HEK293 (cell line): ENCODE data around the gene S100A10.
A peak's percentile ranks its signal among the peaks of the same experiment; 100 is the strongest.

ENCODE experiments used
- CTCF ChIA-PET: fragments of 350-600 bp; formaldehyde crosslinking; extraction: SDS; loops from one replicate; lab custom pipeline; 2021; ENCODE audit warnings: antibody characterized with exemption; lab: Yijun Ruan, JAX
- POLR2A ChIA-PET: fragments of 300-600 bp; formaldehyde crosslinking; extraction: SDS; loops from one replicate; lab custom pipeline; 2020; ENCODE audit warnings: antibody characterized with exemption, inconsistent platforms; lab: Yijun Ruan, JAX
- H3K27ac ChIP-seq: fragments of 200-500 bp; sonication (Bioruptor generic); 2 replicates; pipeline ENCODE4 v1.5.1; 2014; ENCODE audit warnings: low read depth, low read length, control low read depth, inconsistent platforms; ENCODE audit errors: extremely low read depth
- H3K36me3 ChIP-seq, 2 experiments: fragments of 200-500 bp in 1 of 2; sonication (Bioruptor generic) in 1 of 2; 1 replicate in 1 of 2; 2 replicates in 1 of 2; pipeline ENCODE4 v1.5.1; 2014 to 2017; ENCODE audit warnings: inconsistent platforms in 2 of 2, low read length in 2 of 2; ENCODE audit not compliant: control insufficient read depth in 2 of 2, insufficient read depth in 1 of 2
- H3K4me1 ChIP-seq: fragments of 200-500 bp; sonication (Bioruptor generic); 2 replicates; pipeline ENCODE4 v1.5.1; 2014; ENCODE audit warnings: mild to moderate bottlenecking, low read length, inconsistent platforms; ENCODE audit not compliant: control insufficient read depth, insufficient read depth
- H3K4me3 ChIP-seq: 2 replicates; pipeline ENCODE4 v1.5.1; 2011; ENCODE audit warnings: low read depth, mild to moderate bottlenecking, control low read depth, low read length, moderate library complexity
- H3K9me3 ChIP-seq: fragments of 200-500 bp; sonication (Bioruptor generic); 2 replicates; pipeline ENCODE4 v1.5.1; 2014; ENCODE audit warnings: low read depth, low read length, inconsistent platforms; ENCODE audit not compliant: control insufficient read depth, insufficient read depth
- BCL6B ChIP-seq: fragments of 450-650 bp; formaldehyde crosslinking; IDR thresholded peaks from 2 replicates; pipeline ENCODE4 v1.5.1; 2017; ENCODE audit warnings: missing biosample characterization, missing genetic modification characterization
- GFI1B ChIP-seq: fragments of 450-650 bp; formaldehyde crosslinking; IDR thresholded peaks from 2 replicates; pipeline ENCODE4 v1.5.1; 2016; ENCODE audit warnings: missing biosample characterization, missing genetic modification characterization
- GLIS1 ChIP-seq: fragments of 450-650 bp; formaldehyde crosslinking; IDR thresholded peaks from 2 replicates; pipeline ENCODE4 v1.5.1; 2016; ENCODE audit warnings: missing biosample characterization, missing genetic modification characterization
- KLF1 ChIP-seq: fragments of 450-650 bp; formaldehyde crosslinking; IDR thresholded peaks from 2 replicates; pipeline ENCODE4 v1.5.1; 2016; ENCODE audit warnings: missing biosample characterization, missing genetic modification characterization
- KLF10 ChIP-seq: fragments of 450-650 bp; IDR thresholded peaks from 2 replicates; pipeline ENCODE4 v1.5.1; 2018; ENCODE audit warnings: missing biosample characterization, mild to moderate bottlenecking, missing genetic modification characterization
- KLF7 ChIP-seq: fragments of 450-650 bp; formaldehyde crosslinking; IDR thresholded peaks from 2 replicates; pipeline ENCODE4 v1.5.1; 2016; ENCODE audit warnings: missing biosample characterization, missing genetic modification characterization, borderline replicate concordance
- PRDM4 ChIP-seq: fragments of 450-650 bp; formaldehyde crosslinking; IDR thresholded peaks from 2 replicates; pipeline ENCODE4 v1.5.1; 2017; ENCODE audit warnings: missing biosample characterization, missing genetic modification characterization
- REST ChIP-seq: fragments of 450-650 bp; formaldehyde crosslinking; IDR thresholded peaks from 2 replicates; pipeline ENCODE4 v1.5.1; 2016; ENCODE audit warnings: missing biosample characterization, missing genetic modification characterization
- SCRT2 ChIP-seq: fragments of 450-650 bp; formaldehyde crosslinking; IDR thresholded peaks from 2 replicates; pipeline ENCODE4 v1.5.1; 2016; ENCODE audit warnings: missing biosample characterization, missing genetic modification characterization
- TSHZ1 ChIP-seq: fragments of 450-650 bp; formaldehyde crosslinking; IDR thresholded peaks from 2 replicates; pipeline ENCODE4 v1.5.1; 2016; ENCODE audit warnings: missing biosample characterization, missing genetic modification characterization, borderline replicate concordance
- ZBTB20 ChIP-seq: fragments of 450-650 bp; formaldehyde crosslinking; IDR thresholded peaks from 2 replicates; pipeline ENCODE4 v1.5.1; 2016; ENCODE audit warnings: missing biosample characterization, missing genetic modification characterization
- ZIC2 ChIP-seq: fragments of 450-650 bp; formaldehyde crosslinking; IDR thresholded peaks from 2 replicates; pipeline ENCODE4 v1.5.1; 2016; ENCODE audit warnings: missing biosample characterization, missing genetic modification characterization
- ZNF114 ChIP-seq: fragments of 450-650 bp; formaldehyde crosslinking; IDR thresholded peaks from 2 replicates; pipeline ENCODE4 v1.5.0; 2017; ENCODE audit warnings: missing biosample characterization, missing genetic modification characterization
- ZNF513 ChIP-seq: fragments of 450-650 bp; IDR thresholded peaks from 2 replicates; pipeline ENCODE4 v1.5.1; 2018; ENCODE audit warnings: missing biosample characterization, missing genetic modification characterization
- ZNF549 ChIP-seq: fragments of 450-650 bp; IDR thresholded peaks from 2 replicates; pipeline ENCODE4 v1.5.1; 2018; ENCODE audit warnings: missing biosample characterization, missing genetic modification characterization, mild to moderate bottlenecking, inconsistent platforms, moderate library complexity
- ZNF558 ChIP-seq: fragments of 450-650 bp; formaldehyde crosslinking; IDR thresholded peaks from 2 replicates; pipeline ENCODE4 v1.5.1; 2016; ENCODE audit warnings: missing biosample characterization, missing genetic modification characterization
- ZNF596 ChIP-seq: fragments of 450-650 bp; IDR thresholded peaks from 2 replicates; pipeline ENCODE4 v1.5.0; 2018; ENCODE audit warnings: missing biosample characterization, mild to moderate bottlenecking, missing genetic modification characterization, moderate library complexity
- ZNF776 ChIP-seq: fragments of 450-650 bp; formaldehyde crosslinking; IDR thresholded peaks from 2 replicates; pipeline ENCODE4 v1.5.0; 2017; ENCODE audit warnings: missing biosample characterization, missing genetic modification characterization, borderline replicate concordance
- ZNF843 ChIP-seq: fragments of 450-650 bp; formaldehyde crosslinking; IDR thresholded peaks from 2 replicates; pipeline ENCODE4 v1.5.1; 2016; ENCODE audit warnings: missing biosample characterization, missing genetic modification characterization
- ZSCAN4 ChIP-seq: fragments of 450-650 bp; formaldehyde crosslinking; IDR thresholded peaks from 2 replicates; pipeline ENCODE4 v1.5.1; 2017; ENCODE audit warnings: missing biosample characterization, missing genetic modification characterization
- ZXDB ChIP-seq: fragments of 450-650 bp; formaldehyde crosslinking; IDR thresholded peaks from 2 replicates; pipeline ENCODE4 v1.5.1; 2016; ENCODE audit warnings: missing biosample characterization, missing genetic modification characterization

Gene S100A10

GRCh38 chr1:151980287-151981177 lies 13.1 kb downstream of the S100A10 start (continued):
- peak; percentile 72 for TF ChIP-seq TSHZ1 (tag by site-specific recombination)
- TF ChIP-seq BCL6B (tag by site-specific recombination) = peak; percentile 73
- TF ChIP-seq GFI1B (tag by site-specific recombination) = peak; percentile 94
- TF ChIP-seq ZNF513 (tag by site-specific recombination) = no peak; the same call in 1 of the 2 replicates
- peak; percentile 59; the same call in 1 of the 2 replicates for TF ChIP-seq KLF7 (tag by site-specific recombination)
- TF ChIP-seq KLF10 (tag by site-specific recombination) = peak; percentile 81
- peak; percentile 92 for TF ChIP-seq PRDM4 (tag by site-specific recombination)
- no peak for TF ChIP-seq ZNF114
- TF ChIP-seq ZNF843 = peak; percentile 91
- peak; percentile 46 for TF ChIP-seq GLIS1
- TF ChIP-seq KLF1 (tag by site-specific recombination) = peak; percentile 53; the same call in 1 of the 2 replicates
- peak; percentile 71 for TF ChIP-seq ZBTB20 (tag by site-specific recombination)
- TF ChIP-seq ZNF596 = no peak
- TF ChIP-seq ZNF776 (tag by site-specific recombination) = no peak
- no peak for TF ChIP-seq ZNF558 (tag by site-specific recombination)

- H3K9me3 ChIP-seq = no peaks in the 10 kb centered on the region
- POLR2A ChIA-PET = interaction anchor here (2.8 kb wide), 1 partner anchor 10 kb away, joined by 13 read pairs; no protein-coding TSS in a partner anchor
- no peak overlapping the region for H3K4me3 ChIP-seq
- H3K4me1 ChIP-seq = peaks cover 25% of the 10 kb centered on the region
- CTCF ChIA-PET = interaction anchor here (0.6 to 3.3 kb wide), 4 partner anchors 9 to 133 kb away, joined by 4 to 20 read pairs (median 4); no protein-coding TSS in a partner anchor
- peaks cover 8 to 33% of the 10 kb centered on the region in 2 experiments; a peak in 2 of 3 replicates for H3K36me3 ChIP-seq
- H3K27ac ChIP-seq = no peak overlapping the region
- TF ChIP-seq ZSCAN4 (tag by site-specific recombination) (peak; percentile 13; the same call in 1 of the 2 replicates), REST (tag by site-specific recombination) (no peak), ZNF596 (peak; percentile 64; the same call in 1 of the 2 replicates), SCRT2 (tag by site-specific recombination) (no peak), ZXDB (tag by site-specific recombination) (no peak), ZNF549 (no peak), ZIC2 (no peak)
Observed at GRCh38 chr1:151978922-151979321, 14.7 kb downstream of the S100A10 start.
